ENCODE data around the gene PJA1. TPM values are rescaled to one million over a fixed set of nuclear protein-coding genes. Genes with fewer than 3 reads are reported as not detected.

PJA1 gene
- total RNA-seq, 2 experiments from 2014 or later: 18.4 to 20.2 TPM

GRCh38 chrX:69210581-69210980, 45.3 kb upstream of the PJA1 start:
- ChIA-PET CTCF (ENCODE audit: unreplicated experiment) (no interaction called here), POLR2A (interaction anchor here (0.6 kb wide), 2 partner anchors 39 to 870 kb away, joined by 3 to 4 read pairs; no protein-coding TSS in a partner anchor)
- H3K4me2 ChIP-seq (ENCODE audit: low read length): no peak overlapping the region
- no peak overlapping the region for H3K4me3 ChIP-seq (ENCODE audit: low read depth, low read length, poor library complexity, severe bottlenecking)
- TF ChIP-seq CTCF (conservative IDR thresholded peaks at IDR 0.05; ENCODE audit: low read length) (no peak), EZH2phosphoT487 (IDR thresholded peaks at IDR 0.05; ENCODE audit: borderline replicate concordance, low read depth, low read length) (no peak)
- H4K20me1 ChIP-seq (ENCODE audit: insufficient read depth, low read length): no peaks in the 10 kb centered on the region
- no TSS peak for BruUV-seq (replicated peaks)
- H3K4me1 ChIP-seq (ENCODE audit: insufficient read depth, low read length, poor library complexity, severe bottlenecking): no peaks in the 10 kb centered on the region
- H3K79me2 ChIP-seq (ENCODE audit: insufficient read depth, low read depth, low read length): no peaks in the 10 kb centered on the region
- H3K9me2 ChIP-seq (ENCODE audit: insufficient read depth, low read length): no peaks in the 10 kb centered on the region
- no peak overlapping the region for H2AFZ ChIP-seq (ENCODE audit: low read length)
- H3K9me3 ChIP-seq (ENCODE audit: low read length): no peaks in the 10 kb centered on the region
- intact Hi-C loops (cut with micrococcal nuclease; ENCODE audit: unreplicated experiment): loop anchor here (10.0 kb wide), 1 partner anchor 76 kb away; no protein-coding TSS in a partner anchor
- H3K36me3 ChIP-seq (ENCODE audit: insufficient read depth, low read length): no peaks in the 10 kb centered on the region
- H3K27ac ChIP-seq (ENCODE audit: low read depth, low read length, poor library complexity, severe bottlenecking): no peak overlapping the region
- DNase-seq (ENCODE audit: low spot score): no peak

GRCh38 chrX:69207216-69207615, 42.0 kb upstream of the PJA1 start:
- intact Hi-C loops (cut with micrococcal nuclease; ENCODE audit: unreplicated experiment): no loop called here
- ChIA-PET CTCF (ENCODE audit: unreplicated experiment) (no interaction called here), POLR2A (no interaction called here)
- Histone ChIP-seq H3K9me3 (ENCODE audit: low read length) (no peaks in the 10 kb centered on the region), H3K36me3 (ENCODE audit: insufficient read depth, low read length) (no peaks in the 10 kb centered on the region), H3K9me2 (ENCODE audit: insufficient read depth, low read length) (no peaks in the 10 kb centered on the region), H3K79me2 (ENCODE audit: insufficient read depth, low read depth, low read length) (no peaks in the 10 kb centered on the region), H3K4me2 (ENCODE audit: low read length) (no peak overlapping the region), H2AFZ (ENCODE audit: low read length) (no peak overlapping the region), H4K20me1 (ENCODE audit: insufficient read depth, low read length) (no peaks in the 10 kb centered on the region), H3K4me3 (ENCODE audit: low read depth, low read length, poor library complexity, severe bottlenecking) (no peak overlapping the region), H3K4me1 (ENCODE audit: insufficient read depth, low read length, poor library complexity, severe bottlenecking) (no peaks in the 10 kb centered on the region), H3K27ac (ENCODE audit: low read depth, low read length, poor library complexity, severe bottlenecking) (no peak overlapping the region)
- BruUV-seq (replicated peaks): no TSS peak
- TF ChIP-seq CTCF (conservative IDR thresholded peaks at IDR 0.05; ENCODE audit: low read length) (no peak), EZH2phosphoT487 (IDR thresholded peaks at IDR 0.05; ENCODE audit: borderline replicate concordance, low read depth, low read length) (no peak)
- no peak for DNase-seq (ENCODE audit: low spot score)

- Histone ChIP-seq H2AFZ (ENCODE audit: low read length) (no peak overlapping the region), H4K20me1 (ENCODE audit: insufficient read depth, low read length) (no peaks in the 10 kb centered on the region), H3K4me1 (ENCODE audit: insufficient read depth, low read length, poor library complexity, severe bottlenecking) (no peaks in the 10 kb centered on the region), H3K4me3 (ENCODE audit: low read depth, low read length, poor library complexity, severe bottlenecking) (no peak overlapping the region), H3K79me2 (ENCODE audit: insufficient read depth, low read depth, low read length) (no peaks in the 10 kb centered on the region), H3K9me3 (ENCODE audit: low read length) (no peaks in the 10 kb centered on the region), H3K9me2 (ENCODE audit: insufficient read depth, low read length) (no peaks in the 10 kb centered on the region), H3K4me2 (ENCODE audit: low read length) (no peak overlapping the region), H3K36me3 (ENCODE audit: insufficient read depth, low read length) (no peaks in the 10 kb centered on the region), H3K27ac (ENCODE audit: low read depth, low read length, poor library complexity, severe bottlenecking) (no peak overlapping the region)
- intact Hi-C loops (cut with micrococcal nuclease; ENCODE audit: unreplicated experiment): no loop called here
- TF ChIP-seq EZH2phosphoT487 (IDR thresholded peaks at IDR 0.05; ENCODE audit: borderline replicate concordance, low read depth, low read length) (no peak), CTCF (conservative IDR thresholded peaks at IDR 0.05; ENCODE audit: low read length) (no peak)
- POLR2A ChIA-PET: no interaction called here
- no TSS peak for BruUV-seq (replicated peaks)
- CTCF ChIA-PET (ENCODE audit: unreplicated experiment): no interaction called here
- no peak for DNase-seq (ENCODE audit: low spot score)
Measured at GRCh38 chrX:69203638-69204037, 38.4 kb upstream of the PJA1 start.
